HepG2 (cell line): Measurements from ENCODE around the gene DNAJB11. TPM values are rescaled to one million over a fixed set of nuclear protein-coding genes. Genes with fewer than 3 reads are reported as not detected.

Experiments used
- DNMT1 ChIP-seq: sonication (generic); formaldehyde crosslinking; IDR thresholded peaks from 2 replicates; pipeline ENCODE4 v1.5.1; 2020; ENCODE audit warnings: mild to moderate bottlenecking, missing genetic modification reagents
- GTF2F1 ChIP-seq: fragments of 150-350 bp; IDR thresholded peaks from 2 replicates; pipeline ENCODE4 v1.6.1; 2014; ENCODE audit warnings: low read length
- HOXD1 ChIP-seq: sonication (generic); formaldehyde crosslinking; IDR thresholded peaks from 2 replicates; pipeline ENCODE4 v1.5.0; 2020; ENCODE audit warnings: missing genetic modification reagents
- KDM4B ChIP-seq: sonication (generic); formaldehyde crosslinking; IDR thresholded peaks from 2 replicates; pipeline ENCODE4 v1.4.0; 2020; ENCODE audit warnings: missing genetic modification reagents
- KLF11 ChIP-seq: IDR thresholded peaks from 2 replicates; pipeline ENCODE4 v1.6.1; 2016; ENCODE audit warnings: missing compliant biosample characterization
- MAFG ChIP-seq: sonication (generic); formaldehyde crosslinking; IDR thresholded peaks from 2 replicates; pipeline ENCODE4 v1.5.1; 2020; ENCODE audit warnings: mild to moderate bottlenecking, missing genetic modification reagents
- MEIS1 ChIP-seq: sonication (generic); formaldehyde crosslinking; IDR thresholded peaks from 2 replicates; pipeline ENCODE4 v1.9.0; 2021; ENCODE audit warnings: mild to moderate bottlenecking, missing genetic modification reagents, moderate library complexity, borderline replicate concordance
- NAIF1 ChIP-seq: sonication (generic); formaldehyde crosslinking; IDR thresholded peaks from 2 replicates; pipeline ENCODE4 v1.5.0; 2020; ENCODE audit warnings: mild to moderate bottlenecking, missing genetic modification reagents, borderline replicate concordance
- NBN ChIP-seq: fragments of 450-650 bp; conservative IDR thresholded peaks from 2 replicates; pipeline ENCODE4 v1.6.1; 2017
- NCOA1 ChIP-seq: sonication (generic); formaldehyde crosslinking; IDR thresholded peaks from 2 replicates; pipeline ENCODE4 v1.9.0; 2021; ENCODE audit warnings: missing genetic modification reagents
- NR1H2 ChIP-seq: sonication (generic); formaldehyde crosslinking; IDR thresholded peaks from 2 replicates; pipeline ENCODE4 v1.8.1; 2022; ENCODE audit warnings: low read depth, missing genetic modification reagents, borderline replicate concordance
- PCBP1 ChIP-seq: fragments of 200-400 bp; formaldehyde crosslinking; IDR thresholded peaks from 2 replicates; pipeline ENCODE4 v1.6.1; 2017; ENCODE audit warnings: mild to moderate bottlenecking, low read depth, low read length, borderline replicate concordance
- RFX3 ChIP-seq: IDR thresholded peaks from 2 replicates; pipeline ENCODE4 v1.6.1; 2016; ENCODE audit warnings: missing biosample characterization, missing genetic modification reagents
- SKI ChIP-seq: fragments of 450-650 bp; IDR thresholded peaks from one replicate; pipeline ENCODE4 v1.6.1; 2018; ENCODE audit warnings: mild to moderate bottlenecking; ENCODE audit not compliant: partially characterized antibody
- ZBTB38 ChIP-seq: sonication (generic); formaldehyde crosslinking; IDR thresholded peaks from 2 replicates; pipeline ENCODE4 v1.5.1; 2020; ENCODE audit warnings: mild to moderate bottlenecking, missing genetic modification reagents
- ZBTB8A ChIP-seq: sonication (generic); formaldehyde crosslinking; IDR thresholded peaks from 2 replicates; pipeline ENCODE4 v1.4.0; 2020; ENCODE audit warnings: mild to moderate bottlenecking, low read depth, missing genetic modification reagents, borderline replicate concordance
- ZNF136 ChIP-seq: sonication (generic); formaldehyde crosslinking; IDR thresholded peaks from 2 replicates; pipeline ENCODE4 v1.8.1; 2022; ENCODE audit warnings: low read depth, mild to moderate bottlenecking, moderate library complexity, missing genetic modification reagents
- ZNF251 ChIP-seq: sonication (generic); formaldehyde crosslinking; IDR thresholded peaks from 2 replicates; pipeline ENCODE4 v1.9.0; 2021; ENCODE audit warnings: mild to moderate bottlenecking, missing genetic modification reagents
- ZNF260 ChIP-seq: sonication (generic); formaldehyde crosslinking; IDR thresholded peaks from 2 replicates; pipeline ENCODE4 v1.4.0; 2020; ENCODE audit warnings: missing genetic modification reagents, low read depth, mild to moderate bottlenecking, borderline replicate concordance
- ZNF317 ChIP-seq: sonication (generic); formaldehyde crosslinking; IDR thresholded peaks from 2 replicates; pipeline ENCODE4 v1.5.0; 2020; ENCODE audit warnings: mild to moderate bottlenecking, missing genetic modification reagents
- ZNF33A ChIP-seq: sonication (generic); formaldehyde crosslinking; IDR thresholded peaks from 2 replicates; pipeline ENCODE4 v1.5.1; 2020; ENCODE audit warnings: missing genetic modification reagents, mild to moderate bottlenecking, moderate library complexity, borderline replicate concordance
- ZNF350 ChIP-seq: sonication (generic); formaldehyde crosslinking; IDR thresholded peaks from 2 replicates; pipeline ENCODE4 v1.4.0; 2020; ENCODE audit warnings: mild to moderate bottlenecking, low read depth, missing genetic modification reagents, borderline replicate concordance
- ZNF547 ChIP-seq: sonication (generic); formaldehyde crosslinking; IDR thresholded peaks from 2 replicates; pipeline ENCODE4 v1.5.1; 2020; ENCODE audit warnings: mild to moderate bottlenecking, missing genetic modification reagents
- ZNF563 ChIP-seq: sonication (generic); formaldehyde crosslinking; IDR thresholded peaks from 2 replicates; pipeline ENCODE4 v1.8.0; 2022; ENCODE audit warnings: mild to moderate bottlenecking, moderate library complexity, missing genetic modification reagents
- ZNF639 ChIP-seq: conservative IDR thresholded peaks from 2 replicates; pipeline ENCODE4 v1.6.1; 2018; ENCODE audit warnings: missing genetic modification reagents
- ZNF713 ChIP-seq: sonication (generic); formaldehyde crosslinking; IDR thresholded peaks from 2 replicates; pipeline ENCODE4 v1.4.0; 2020; ENCODE audit warnings: mild to moderate bottlenecking, missing genetic modification reagents
- ZNF768 ChIP-seq: sonication (generic); formaldehyde crosslinking; IDR thresholded peaks from 2 replicates; pipeline ENCODE4 v1.4.0; 2020; ENCODE audit warnings: missing genetic modification reagents
- ZNF792 ChIP-seq: IDR thresholded peaks from 2 replicates; pipeline ENCODE4 v1.6.1; 2016
- polyA plus RNA-seq, 8 experiments: library from polyadenylated mRNA; depleted of rRNA in 3 of 8; stranded (reverse) in 7 of 8; unstranded in 1 of 8; fragments of >200 nt; fragmentation: Illumina TruSeq in 4 of 8; extraction: Trizol in 4 of 8; gene quantifications; 2 replicates each; pipeline versions ENCODE4 v1.2.1 to v1.2.3, GENCODE V29; 2011 to 2016; ENCODE audit warnings: low read depth in 4 of 8, missing spikeins in 1 of 8, mixed read lengths in 1 of 8; ENCODE audit not compliant: insufficient read depth in 1 of 8
- total RNA-seq, 5 experiments: library from RNA; depleted of rRNA; stranded (reverse); fragments of >200 nt; fragmentation: Illumina TruSeq; extraction: Trizol; gene quantifications; 2 replicates each; pipeline ENCODE4 v1.2.3, GENCODE V29; 2016; ENCODE audit warnings: low read depth in 1 of 5
- TF ChIP-seq, protein P1 (sequence below): sonication (generic); formaldehyde crosslinking; conservative IDR thresholded peaks from 2 replicates; pipeline ENCODE4 v1.8.0; 2022; ENCODE audit warnings: mild to moderate bottlenecking, moderate library complexity, missing genetic modification reagents
- TF ChIP-seq, protein P2 (sequence below): sonication (generic); formaldehyde crosslinking; IDR thresholded peaks from 2 replicates; pipeline ENCODE4 v1.4.0; 2020; ENCODE audit warnings: low read depth, mild to moderate bottlenecking, missing genetic modification reagents

DNAJB11 gene
- total and polyA plus RNA-seq, 2 of the 13 experiments (the other 11 are each of a cell fraction or from before 2014, with no cell fraction given), result 41.0 to 132 TPM

- 0 out of 2 replicates have a peak, but pooled peaks have one; percentile 60 for TF ChIP-seq ZBTB38 (CRISPR knock-in tag)
- no peak for TF ChIP-seq KDM4B
- no peak for TF ChIP-seq ZBTB8A
- no peak for TF ChIP-seq NBN
- TF ChIP-seq ZNF792 (CRISPR knock-in tag), result 0 out of 2 replicates have a peak, but pooled peaks have one; percentile 8
- no peak for TF ChIP-seq SKI
- TF ChIP-seq NAIF1 (CRISPR knock-in tag), result no peak
- TF ChIP-seq NCOA1 (CRISPR knock-in tag), result no peak
- TF ChIP-seq, protein P1, sequence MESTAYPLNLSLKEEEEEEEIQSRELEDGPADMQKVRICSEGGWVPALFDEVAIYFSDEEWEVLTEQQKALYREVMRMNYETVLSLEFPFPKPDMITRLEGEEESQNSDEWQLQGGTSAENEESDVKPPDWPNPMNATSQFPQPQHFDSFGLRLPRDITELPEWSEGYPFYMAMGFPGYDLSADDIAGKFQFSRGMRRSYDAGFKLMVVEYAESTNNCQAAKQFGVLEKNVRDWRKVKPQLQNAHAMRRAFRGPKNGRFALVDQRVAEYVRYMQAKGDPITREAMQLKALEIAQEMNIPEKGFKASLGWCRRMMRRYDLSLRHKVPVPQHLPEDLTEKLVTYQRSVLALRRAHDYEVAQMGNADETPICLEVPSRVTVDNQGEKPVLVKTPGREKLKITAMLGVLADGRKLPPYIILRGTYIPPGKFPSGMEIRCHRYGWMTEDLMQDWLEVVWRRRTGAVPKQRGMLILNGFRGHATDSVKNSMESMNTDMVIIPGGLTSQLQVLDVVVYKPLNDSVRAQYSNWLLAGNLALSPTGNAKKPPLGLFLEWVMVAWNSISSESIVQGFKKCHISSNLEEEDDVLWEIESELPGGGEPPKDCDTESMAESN (CRISPR knock-in tag), result no peak
- TF ChIP-seq MEIS1 (CRISPR knock-in tag), result no peak
- TF ChIP-seq KLF11 (CRISPR knock-in tag), result no peak
- TF ChIP-seq MAFG (CRISPR knock-in tag), result no peak
- TF ChIP-seq ZNF713 (CRISPR knock-in tag), result no peak
- no peak for TF ChIP-seq ZNF251
- no peak for TF ChIP-seq PCBP1
- no peak for TF ChIP-seq ZNF260 (CRISPR knock-in tag)
- TF ChIP-seq ZNF547 (CRISPR knock-in tag), result no peak
- peak; percentile 42; the same call in 1 of the 2 replicates for TF ChIP-seq ZNF350
- TF ChIP-seq ZNF639 (CRISPR knock-in tag), result no peak
- TF ChIP-seq, protein P2, sequence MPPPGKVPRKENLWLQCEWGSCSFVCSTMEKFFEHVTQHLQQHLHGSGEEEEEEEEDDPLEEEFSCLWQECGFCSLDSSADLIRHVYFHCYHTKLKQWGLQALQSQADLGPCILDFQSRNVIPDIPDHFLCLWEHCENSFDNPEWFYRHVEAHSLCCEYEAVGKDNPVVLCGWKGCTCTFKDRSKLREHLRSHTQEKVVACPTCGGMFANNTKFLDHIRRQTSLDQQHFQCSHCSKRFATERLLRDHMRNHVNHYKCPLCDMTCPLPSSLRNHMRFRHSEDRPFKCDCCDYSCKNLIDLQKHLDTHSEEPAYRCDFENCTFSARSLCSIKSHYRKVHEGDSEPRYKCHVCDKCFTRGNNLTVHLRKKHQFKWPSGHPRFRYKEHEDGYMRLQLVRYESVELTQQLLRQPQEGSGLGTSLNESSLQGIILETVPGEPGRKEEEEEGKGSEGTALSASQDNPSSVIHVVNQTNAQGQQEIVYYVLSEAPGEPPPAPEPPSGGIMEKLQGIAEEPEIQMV, result 0 out of 2 replicates have a peak, but pooled peaks have one; percentile 13
- TF ChIP-seq RFX3 (CRISPR knock-in tag), result no peak
- TF ChIP-seq ZNF136 (CRISPR knock-in tag), result no peak
- TF ChIP-seq ZNF33A (CRISPR knock-in tag), result no peak
- TF ChIP-seq ZNF317 (CRISPR knock-in tag), result no peak
- TF ChIP-seq ZNF563 (CRISPR knock-in tag), result no peak
- TF ChIP-seq GTF2F1, result no peak
- TF ChIP-seq NR1H2, result no peak
- TF ChIP-seq HOXD1, result no peak
- no peak for TF ChIP-seq ZNF768
- no peak for TF ChIP-seq DNMT1
Measured at GRCh38 chr3:186594591-186595113, 24.1 kb downstream of the DNAJB11 start (continued).
